A673 (cell line): ENCODE results near the gene POU2AF2.

ENCODE experiments used
- CTCF ChIP-seq: fragments of 300-800, 200-600 bp; sonication (generic); conservative IDR thresholded peaks from 2 replicates; pipeline ENCODE4 v1.5.1; 2017; ENCODE audit warnings: low read depth, mild to moderate bottlenecking, antibody characterized with exemption, low read length, moderate library complexity, mixed read lengths
- EZH2 ChIP-seq: fragments of 200-600 bp; sonication (generic); IDR thresholded peaks from 2 replicates; pipeline ENCODE4 v1.6.1; 2017; ENCODE audit warnings: borderline replicate concordance, low read depth, mild to moderate bottlenecking, mixed read lengths, antibody characterized with exemption, low read length; ENCODE audit not compliant: poor library complexity, severe bottlenecking

- no peak for TF ChIP-seq CTCF
- no peak for TF ChIP-seq EZH2
These were observed 15.9 kb upstream of the POU2AF2 start for GRCh38 chr11:111229604-111230003.
